ENCODE data around the gene XYLT1. TPM values are rescaled to one million over a fixed set of nuclear protein-coding genes. Genes with fewer than 3 reads are reported as not detected.

The XYLT1 gene
- total RNA-seq, 2 donors from 2014 or later, result 15.0 to 18.3 TPM

DNA sequence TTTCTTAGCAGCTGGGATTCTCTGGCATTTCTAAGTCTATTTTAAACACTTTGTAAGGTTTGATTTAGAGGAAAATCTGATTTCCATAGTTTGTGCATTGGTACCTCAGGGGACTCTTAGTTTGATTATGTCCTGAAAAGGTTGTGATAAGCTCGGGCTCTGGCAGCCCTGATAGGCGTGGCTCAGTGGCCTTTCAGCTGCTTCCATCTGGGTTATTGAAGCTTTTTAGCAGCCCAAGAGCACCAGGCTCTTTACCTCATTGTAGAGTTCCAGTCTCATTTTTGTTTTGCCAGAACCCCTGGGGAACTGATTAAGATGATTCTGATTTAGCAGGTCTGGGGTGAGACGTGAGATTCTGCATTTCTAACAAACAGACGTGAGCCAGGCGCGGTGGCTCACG lies 412.3 kb downstream of the XYLT1 start:
- Histone ChIP-seq H3K4me1 (no peaks in the 10 kb centered on the region), H3K36me3 (no peaks in the 10 kb centered on the region), H3K9me3 (no peaks in the 10 kb centered on the region), H3K9ac (ENCODE audit: low read depth in 2 of 2, low read length in 2 of 2) (no peak overlapping the region), H3K27ac (no peak overlapping the region), H3K27me3 (no peaks in the 10 kb centered on the region), H3K4me3 (no peak overlapping the region)
- TF ChIP-seq CTCF (IDR thresholded peaks at IDR 0.05), result no peak
- intact Hi-C loops (cut with DNase I), result no loop called here
- DNase-seq, result no peak

DNA sequence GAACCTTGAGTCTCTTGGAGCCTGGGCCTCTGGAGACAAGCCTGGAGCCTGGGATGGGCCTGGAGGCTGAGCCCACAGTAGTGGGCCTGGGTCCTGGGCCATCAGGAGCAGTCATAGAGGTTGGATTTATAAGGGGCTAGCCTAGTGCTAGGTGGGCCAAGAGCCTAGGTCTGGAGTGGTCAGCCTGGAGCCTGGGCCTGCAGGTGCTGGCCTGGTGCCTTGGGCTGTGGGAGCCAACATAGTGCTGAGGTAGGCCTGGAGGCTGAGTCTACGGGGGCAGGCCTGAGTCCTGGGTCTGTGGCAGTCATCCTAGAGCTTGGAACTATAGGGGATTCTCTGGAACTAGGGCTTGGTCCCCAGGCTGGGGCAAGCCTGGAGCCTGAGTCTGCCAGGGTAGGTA lies 414.1 kb downstream of the XYLT1 start:
- Histone ChIP-seq H3K4me1 (no peaks in the 10 kb centered on the region), H3K36me3 (no peaks in the 10 kb centered on the region), H3K4me3 (no peak overlapping the region), H3K9me3 (no peaks in the 10 kb centered on the region), H3K27me3 (no peaks in the 10 kb centered on the region), H3K27ac (no peak overlapping the region), H3K9ac (ENCODE audit: low read depth in 2 of 2, low read length in 2 of 2) (no peak overlapping the region)
- TF ChIP-seq CTCF (IDR thresholded peaks at IDR 0.05), result no peak
- intact Hi-C loops (cut with DNase I), result no loop called here
- DNase-seq, result no peak

DNA sequence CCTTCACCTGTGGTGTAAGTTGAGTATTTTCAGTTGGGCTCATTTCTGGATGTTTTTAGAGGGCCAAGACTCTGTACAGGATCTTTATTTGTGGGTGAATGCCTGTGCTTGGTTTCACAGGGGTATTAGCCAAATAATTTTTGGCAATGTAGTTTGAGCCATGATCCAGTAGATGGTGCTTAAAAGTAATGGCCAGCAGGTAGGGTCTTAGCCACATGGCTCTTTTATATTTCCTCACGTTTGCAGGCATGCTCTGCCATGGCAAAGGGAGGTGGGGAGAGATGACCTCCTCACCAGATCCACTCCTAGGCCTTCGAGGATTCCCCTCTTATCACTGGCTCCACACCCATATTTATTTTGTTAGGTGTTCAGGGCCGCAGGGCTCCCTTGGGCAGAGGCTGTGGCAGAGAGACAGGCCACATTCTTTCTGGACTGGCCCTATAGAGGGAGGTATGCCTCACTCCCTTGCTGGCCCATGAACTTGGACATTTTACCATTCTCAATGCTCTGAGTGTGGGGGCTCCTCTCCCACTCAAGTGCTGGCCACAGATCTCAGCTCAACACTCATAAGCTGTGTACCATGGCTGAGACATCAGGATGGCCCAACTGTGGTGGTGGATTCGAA lies 417.1 kb downstream of the XYLT1 start:
- intact Hi-C loops (cut with DNase I), result no loop called here
- Histone ChIP-seq H3K4me1 (no peaks in the 10 kb centered on the region), H3K9ac (ENCODE audit: low read depth in 2 of 2, low read length in 2 of 2) (no peak overlapping the region), H3K36me3 (no peaks in the 10 kb centered on the region), H3K4me3 (no peak overlapping the region), H3K27me3 (no peaks in the 10 kb centered on the region), H3K9me3 (no peaks in the 10 kb centered on the region), H3K27ac (no peak overlapping the region)
- TF ChIP-seq CTCF (IDR thresholded peaks at IDR 0.05), result no peak
- no peak for DNase-seq
